GM12864 (cell line): ENCODE measurements around the gene SNX6.

ENCODE experiments used
- DNase-seq: peaks from one replicate; pipeline ENCODE4 v3.0.0-alpha.2; 2011; ENCODE audit warnings: low read depth
- H3K4me3 ChIP-seq: 2 replicates; pipeline ENCODE4 v1.5.1; 2011; ENCODE audit warnings: mild to moderate bottlenecking, low read depth, low read length, control low read depth
- CTCF ChIP-seq: IDR thresholded peaks from 2 replicates; pipeline ENCODE4 v1.5.1; 2011; ENCODE audit warnings: low read depth, mild to moderate bottlenecking, moderate library complexity, low read length, control low read depth, inconsistent platforms; ENCODE audit errors: missing control alignments

Gene SNX6

GRCh38 chr14:34616360-34616759 is 13.6 kb downstream of the SNX6 start:
- no peak for TF ChIP-seq CTCF
- no peak overlapping the region for H3K4me3 ChIP-seq
- DNase-seq: no peak

GRCh38 chr14:34615507-34615906 is 14.4 kb downstream of the SNX6 start:
- TF ChIP-seq CTCF: no peak
- no peak for DNase-seq
- no peak overlapping the region for H3K4me3 ChIP-seq

- TF ChIP-seq CTCF: no peak
- DNase-seq: no peak
These were observed 15.3 kb downstream of the SNX6 start for GRCh38 chr14:34614638-34615037.

GRCh38 chr14:34610101-34610500 is 19.8 kb downstream of the SNX6 start:
- DNase-seq: no peak
- H3K4me3 ChIP-seq: no peak overlapping the region
- no peak for TF ChIP-seq CTCF

More at GRCh38 chr14:34614638-34615037, 15.3 kb downstream of the SNX6 start:
- no peak overlapping the region for H3K4me3 ChIP-seq

GRCh38 chr14:34605461-34605860 is 24.5 kb downstream of the SNX6 start:
- no peak for DNase-seq
- no peak for TF ChIP-seq CTCF
- no peak overlapping the region for H3K4me3 ChIP-seq

- no peak for TF ChIP-seq CTCF
- no peak for DNase-seq
- no peak overlapping the region for H3K4me3 ChIP-seq
These were observed 25.0 kb downstream of the SNX6 start for GRCh38 chr14:34604995-34605394.

- no peak for DNase-seq
- H3K4me3 ChIP-seq: no peak overlapping the region
- no peak for TF ChIP-seq CTCF
These were observed 33.1 kb downstream of the SNX6 start for GRCh38 chr14:34596891-34597290.
